ENCODE measurements around the gene P2RY2. TPM values are rescaled to one million over a fixed set of nuclear protein-coding genes. Genes with fewer than 3 reads are reported as not detected.

P2RY2 gene
- total RNA-seq, 1 experiment from 2014 or later: 0.26 TPM

DNA sequence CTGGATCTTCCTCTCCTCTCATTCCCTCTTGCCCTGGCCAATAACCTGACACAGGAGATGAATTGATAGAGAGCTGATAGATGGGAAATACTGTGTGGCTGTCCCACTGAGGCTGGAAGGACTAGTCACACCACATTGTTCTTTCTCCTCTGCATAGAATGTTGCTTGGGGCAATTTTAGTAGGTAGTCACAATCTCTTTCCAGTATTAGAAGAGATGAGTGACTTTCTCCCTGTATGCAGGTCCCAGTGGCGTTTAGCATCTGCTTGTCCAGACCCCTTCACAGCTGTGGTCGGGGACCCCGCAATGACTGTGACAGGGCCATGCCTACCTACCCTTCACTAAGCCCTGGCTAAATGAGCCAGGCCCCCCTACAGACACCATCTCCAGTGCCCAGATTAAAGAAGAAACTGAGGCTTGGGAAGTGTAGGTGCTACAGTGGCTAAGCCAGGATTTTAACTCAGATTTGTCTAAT, 24.0 kb upstream of the P2RY2 start:
- Histone ChIP-seq H2AK5ac (ENCODE audit: insufficient read length, low read length) (no peak overlapping the region), H3K23ac (ENCODE audit: insufficient read length, low read depth, low read length) (no peak overlapping the region), H3K4ac (ENCODE audit: low read depth, low read length) (no peak overlapping the region), H3K4me2 (ENCODE audit: insufficient read depth, insufficient read length, low read length) (no peak overlapping the region), H3K9ac (ENCODE audit: extremely low read depth, insufficient read length, low read length) (no peak overlapping the region), H2BK120ac (ENCODE audit: low read depth, low read length, poor library complexity, severe bottlenecking) (no peak overlapping the region), H2BK15ac (ENCODE audit: low read depth, low read length) (no peak overlapping the region), H3K23me2 (ENCODE audit: insufficient read length, low read depth, low read length, poor library complexity, severe bottlenecking) (no peaks in the 10 kb centered on the region), H3K18ac (ENCODE audit: insufficient read length, low read depth, low read length) (no peak overlapping the region), H4K5ac (ENCODE audit: insufficient read length, low read depth, low read length) (no peak overlapping the region), H2BK20ac (ENCODE audit: low read depth, low read length, poor library complexity, severe bottlenecking) (no peak overlapping the region), H4K91ac (ENCODE audit: insufficient read length, low read depth, low read length) (no peak overlapping the region), H3T11ph (ENCODE audit: low read length) (no peak overlapping the region), H3K9me3 (ENCODE audit: control insufficient read depth, low read depth, low read length) (no peaks in the 10 kb centered on the region), H3K27ac (ENCODE audit: insufficient read length, low read depth, low read length) (no peak overlapping the region), H2AFZ (ENCODE audit: low read length) (no peak overlapping the region), H3K14ac (ENCODE audit: insufficient read depth, low read length) (no peak overlapping the region), H2BK12ac (ENCODE audit: insufficient read length, low read depth, low read length) (no peak overlapping the region), H3K79me2 (ENCODE audit: insufficient read depth, low read length) (no peaks in the 10 kb centered on the region), H2BK5ac (ENCODE audit: insufficient read length, low read length) (no peak overlapping the region), H3K4me1 (ENCODE audit: insufficient read depth, low read length) (peaks cover 6% of the 10 kb centered on the region; the same call in 1 of the 2 replicates), H3K27me3 (ENCODE audit: insufficient read depth, low read length) (no peaks in the 10 kb centered on the region), H3K79me1 (ENCODE audit: insufficient read depth, low read depth, low read length, poor library complexity, severe bottlenecking) (no peaks in the 10 kb centered on the region), H3K56ac (ENCODE audit: insufficient read length, low read depth, low read length) (no peak overlapping the region), H4K8ac (replicated peaks; ENCODE audit: insufficient read length, low read depth, low read length) (no peak overlapping the region), H4K20me1 (ENCODE audit: control insufficient read depth, insufficient read depth, insufficient read length) (no peaks in the 10 kb centered on the region)
- Mint-ChIP-seq H3K27ac (no peak overlapping the region), H3K4me3 (no peak overlapping the region), H3K9me3 (no peaks in the 10 kb centered on the region), H3K27me3 (ENCODE audit: low read depth) (peaks cover 1% of the 10 kb centered on the region), H3K4me1 (peaks cover 6% of the 10 kb centered on the region in 2 experiments), H3K36me3 (ENCODE audit: insufficient read depth in 1 of 3, low read depth in 3 of 3) (no peaks in the 10 kb centered on the region)
- TF ChIP-seq, protein P1, sequence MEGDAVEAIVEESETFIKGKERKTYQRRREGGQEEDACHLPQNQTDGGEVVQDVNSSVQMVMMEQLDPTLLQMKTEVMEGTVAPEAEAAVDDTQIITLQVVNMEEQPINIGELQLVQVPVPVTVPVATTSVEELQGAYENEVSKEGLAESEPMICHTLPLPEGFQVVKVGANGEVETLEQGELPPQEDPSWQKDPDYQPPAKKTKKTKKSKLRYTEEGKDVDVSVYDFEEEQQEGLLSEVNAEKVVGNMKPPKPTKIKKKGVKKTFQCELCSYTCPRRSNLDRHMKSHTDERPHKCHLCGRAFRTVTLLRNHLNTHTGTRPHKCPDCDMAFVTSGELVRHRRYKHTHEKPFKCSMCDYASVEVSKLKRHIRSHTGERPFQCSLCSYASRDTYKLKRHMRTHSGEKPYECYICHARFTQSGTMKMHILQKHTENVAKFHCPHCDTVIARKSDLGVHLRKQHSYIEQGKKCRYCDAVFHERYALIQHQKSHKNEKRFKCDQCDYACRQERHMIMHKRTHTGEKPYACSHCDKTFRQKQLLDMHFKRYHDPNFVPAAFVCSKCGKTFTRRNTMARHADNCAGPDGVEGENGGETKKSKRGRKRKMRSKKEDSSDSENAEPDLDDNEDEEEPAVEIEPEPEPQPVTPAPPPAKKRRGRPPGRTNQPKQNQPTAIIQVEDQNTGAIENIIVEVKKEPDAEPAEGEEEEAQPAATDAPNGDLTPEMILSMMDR (conservative IDR thresholded peaks at IDR 0.05): no peak
- DNase-seq: no peak
- no CpG with 5 or more reads among the region's 3 CpGs for whole genome bisulfite sequencing (ENCODE audit: extremely low coverage, insufficient read length, low lambda C conversion rate)
